ENCODE results near the gene KCNK15.

KCNK15 gene

DNA sequence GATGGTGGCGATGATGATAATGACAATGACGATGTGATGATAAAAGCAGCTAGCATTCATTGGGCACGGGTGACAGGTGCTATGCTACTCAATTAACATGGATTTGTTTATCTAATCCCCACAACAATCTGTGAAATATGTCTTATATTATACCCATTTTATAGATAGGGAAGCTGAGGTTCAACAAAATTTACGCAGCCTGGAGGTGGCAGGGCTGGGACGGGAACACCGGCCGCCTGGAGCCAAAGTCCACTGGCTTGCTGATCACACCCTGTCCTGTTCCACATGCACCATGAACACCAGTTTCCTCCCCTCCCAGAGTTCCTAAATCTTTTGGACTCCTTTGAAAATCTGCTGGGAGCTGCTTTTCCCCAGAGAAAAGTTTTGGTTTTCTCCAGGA, 41.6 kb downstream of the KCNK15 start:
- no peak for DNase-seq (ENCODE audit: low read depth in 1 of 2, low spot score in 1 of 2)

DNA sequence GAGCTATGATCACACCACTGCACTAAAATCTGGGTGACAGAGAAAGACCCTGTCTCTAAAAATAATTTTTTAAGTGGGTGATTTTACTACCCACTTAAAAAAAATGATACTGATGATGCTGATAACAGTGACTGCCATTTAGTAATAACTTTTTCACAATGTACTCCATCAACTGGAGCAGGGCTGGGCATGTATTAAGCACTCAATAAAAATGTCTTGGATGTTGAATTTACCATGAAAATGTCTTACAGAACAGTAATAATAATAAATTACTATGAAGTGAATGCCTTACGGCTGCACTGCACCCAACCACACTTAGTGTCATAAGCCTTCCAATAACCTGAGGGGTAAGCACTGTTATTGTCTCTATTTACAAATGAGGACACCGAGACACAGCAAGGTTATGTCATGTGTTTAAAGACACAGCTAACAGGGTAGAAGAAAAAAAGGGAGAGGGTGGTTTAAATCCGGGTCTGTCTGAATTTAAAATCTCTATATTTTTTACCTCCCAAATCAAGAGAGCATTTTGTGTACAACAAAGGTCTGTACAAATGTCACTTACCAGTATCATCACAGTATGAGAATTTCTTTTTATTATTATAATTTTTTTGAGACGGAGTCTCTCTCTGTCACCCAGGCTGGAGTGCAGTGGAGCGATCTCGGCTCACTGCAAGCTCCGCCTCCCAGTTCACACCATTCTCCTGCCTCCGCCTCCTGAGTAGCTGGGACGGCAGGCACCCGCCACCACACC, 43.2 kb downstream of the KCNK15 start:
- DNase-seq (ENCODE audit: low read depth in 1 of 2, low spot score in 1 of 2): no peak

DNA sequence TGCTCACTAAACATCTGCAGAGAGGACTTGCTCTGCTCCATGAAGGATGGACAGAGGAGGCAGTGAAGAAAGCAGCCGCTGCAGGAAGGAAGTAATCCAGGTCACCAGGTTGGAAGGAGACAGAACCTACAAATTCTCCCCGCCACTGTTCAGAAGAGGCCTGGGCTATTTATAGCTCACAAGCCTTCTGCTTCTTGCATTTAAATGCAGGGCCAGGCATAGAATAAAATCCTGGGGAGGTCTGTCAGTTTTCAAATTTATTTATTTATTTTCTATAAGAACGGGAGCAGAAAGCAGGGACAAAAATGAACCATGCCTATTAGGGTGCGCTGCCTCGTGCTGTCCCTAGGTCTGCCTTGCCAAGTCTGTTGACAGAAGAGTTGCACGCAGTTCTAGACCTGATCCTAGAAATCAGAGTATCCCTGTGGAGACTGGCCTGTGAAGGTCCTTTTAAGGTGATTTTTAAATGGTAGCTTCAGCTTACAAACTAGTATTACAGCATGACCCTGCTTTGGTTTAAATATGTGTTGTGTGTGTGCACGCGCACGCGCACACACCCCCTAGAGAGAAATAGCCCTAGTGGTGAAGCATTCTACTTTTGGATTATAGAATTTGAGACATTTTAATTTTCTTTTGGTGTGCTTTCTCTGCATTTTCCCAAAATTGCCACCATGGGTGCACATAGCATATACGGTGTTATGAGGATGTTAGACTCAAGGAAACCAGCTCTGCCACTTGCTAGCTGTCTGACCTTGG, 45.2 kb downstream of the KCNK15 start:
- DNase-seq (ENCODE audit: low read depth in 1 of 2, low spot score in 1 of 2): no peak

DNA sequence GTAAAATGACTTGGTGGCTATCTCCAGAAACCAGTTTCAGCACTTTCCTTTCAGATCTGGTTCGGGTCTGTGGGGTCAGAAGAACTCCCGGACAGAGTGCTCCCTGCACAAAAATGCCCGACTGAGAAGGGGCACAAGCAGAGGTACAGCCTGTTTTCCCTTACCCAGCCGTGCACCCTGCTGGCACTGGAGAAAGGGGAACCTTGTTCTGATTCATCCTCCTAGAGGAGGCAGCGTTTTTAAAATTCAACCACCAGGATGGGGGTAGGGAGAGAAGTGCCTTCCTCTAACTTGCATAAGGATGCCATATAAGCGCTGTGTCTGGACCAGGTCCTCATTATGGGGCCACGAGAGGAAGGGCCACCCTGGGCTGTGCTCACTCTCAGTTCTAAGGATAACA, 47.1 kb downstream of the KCNK15 start:
- no peak for DNase-seq (ENCODE audit: low read depth in 1 of 2, low spot score in 1 of 2)

DNA sequence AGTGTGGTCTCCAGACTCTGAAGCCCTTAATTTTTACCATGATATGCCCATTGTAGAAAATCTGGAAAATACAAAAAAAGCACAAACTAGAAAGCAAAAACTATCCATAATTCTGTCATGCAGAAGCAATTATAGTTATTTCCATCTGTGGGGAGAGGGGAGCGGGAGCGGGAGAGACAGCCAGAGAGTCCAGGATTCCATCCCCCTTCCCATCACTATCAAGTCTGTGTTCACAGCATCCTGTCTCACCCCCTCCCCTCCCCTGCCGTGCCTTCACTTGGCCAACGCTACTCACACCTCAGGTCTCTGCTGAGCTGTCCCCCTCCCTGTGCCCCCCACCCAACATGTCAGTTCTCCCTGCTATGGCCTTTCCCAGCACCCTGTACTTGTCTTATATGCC, 50.2 kb downstream of the KCNK15 start:
- DNase-seq (ENCODE audit: low read depth in 1 of 2, low spot score in 1 of 2): no peak

DNA sequence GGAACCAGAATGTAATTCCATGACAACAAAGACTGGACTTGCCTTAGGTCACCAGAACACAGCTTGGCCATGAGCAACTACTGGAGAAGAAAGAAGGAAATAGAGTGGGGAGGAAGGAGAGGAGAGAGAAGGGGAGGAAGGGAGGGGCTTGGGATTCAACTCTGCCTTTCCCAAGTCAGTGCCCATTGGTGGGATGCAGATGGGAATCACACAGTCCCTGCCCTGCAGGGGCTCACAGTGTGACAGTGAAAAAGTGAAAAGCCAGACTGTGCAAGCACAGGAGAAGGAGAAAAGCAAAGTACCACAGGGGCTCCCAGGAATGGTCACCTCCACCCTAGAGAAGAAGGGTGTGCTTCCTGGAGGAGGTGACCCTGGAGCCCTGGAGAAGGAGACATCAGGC, 50.6 kb downstream of the KCNK15 start:
- no peak for DNase-seq (ENCODE audit: low read depth in 1 of 2, low spot score in 1 of 2)

DNA sequence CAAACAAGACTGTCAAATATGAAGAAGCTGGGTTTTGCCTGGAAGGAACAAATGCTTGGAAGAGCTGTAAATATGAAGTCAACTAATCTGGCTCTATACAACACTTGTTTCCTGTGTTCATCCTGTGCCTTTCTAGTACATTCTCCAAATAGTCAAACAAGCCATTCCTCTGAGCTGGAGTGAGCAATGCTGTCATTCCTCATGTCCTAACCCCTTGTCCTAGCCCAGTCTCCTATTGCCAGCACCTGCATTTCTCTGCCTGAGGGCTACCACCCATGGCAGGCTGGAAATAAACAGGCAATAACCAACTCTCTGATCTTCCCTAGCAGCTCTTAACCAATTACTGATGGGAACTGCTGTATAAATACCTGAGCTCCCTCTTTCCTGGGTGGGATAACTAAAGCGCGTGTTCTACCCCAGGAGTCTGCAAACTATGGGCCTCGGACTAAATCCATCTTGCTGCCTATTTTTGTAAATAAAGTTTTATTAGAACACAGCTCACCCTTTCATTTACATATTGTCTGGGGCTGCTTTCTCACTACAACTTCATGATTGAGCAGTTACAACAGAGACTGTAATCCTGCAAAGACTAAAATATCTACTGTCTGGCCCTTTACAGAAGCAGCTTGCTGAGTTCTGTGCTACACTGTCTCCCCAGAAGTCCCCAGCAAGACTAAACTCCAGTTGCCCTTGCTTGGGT, 51.2 kb downstream of the KCNK15 start:
- no peak for DNase-seq (ENCODE audit: low read depth in 1 of 2, low spot score in 1 of 2)

DNA sequence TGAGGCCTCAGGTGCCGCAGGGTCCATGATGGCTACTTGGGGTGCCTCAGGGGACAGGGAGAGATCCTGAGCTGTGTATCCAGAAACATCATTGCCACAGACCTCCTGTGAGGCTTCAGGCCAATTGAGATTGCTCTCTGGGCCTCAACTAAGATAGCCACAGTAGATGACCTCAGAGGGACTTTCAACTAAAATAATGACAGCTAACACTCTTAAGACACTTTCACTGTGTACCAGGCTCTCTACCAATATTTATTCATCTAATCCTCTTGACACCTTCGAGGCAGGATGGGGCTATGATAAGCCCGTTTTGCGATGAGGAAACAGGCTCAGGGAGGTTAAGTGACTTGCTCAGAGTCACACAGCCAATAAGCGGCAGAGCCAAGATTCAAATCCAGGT, 54.0 kb downstream of the KCNK15 start:
- DNase-seq (ENCODE audit: low read depth in 1 of 2, low spot score in 1 of 2): no peak

DNA sequence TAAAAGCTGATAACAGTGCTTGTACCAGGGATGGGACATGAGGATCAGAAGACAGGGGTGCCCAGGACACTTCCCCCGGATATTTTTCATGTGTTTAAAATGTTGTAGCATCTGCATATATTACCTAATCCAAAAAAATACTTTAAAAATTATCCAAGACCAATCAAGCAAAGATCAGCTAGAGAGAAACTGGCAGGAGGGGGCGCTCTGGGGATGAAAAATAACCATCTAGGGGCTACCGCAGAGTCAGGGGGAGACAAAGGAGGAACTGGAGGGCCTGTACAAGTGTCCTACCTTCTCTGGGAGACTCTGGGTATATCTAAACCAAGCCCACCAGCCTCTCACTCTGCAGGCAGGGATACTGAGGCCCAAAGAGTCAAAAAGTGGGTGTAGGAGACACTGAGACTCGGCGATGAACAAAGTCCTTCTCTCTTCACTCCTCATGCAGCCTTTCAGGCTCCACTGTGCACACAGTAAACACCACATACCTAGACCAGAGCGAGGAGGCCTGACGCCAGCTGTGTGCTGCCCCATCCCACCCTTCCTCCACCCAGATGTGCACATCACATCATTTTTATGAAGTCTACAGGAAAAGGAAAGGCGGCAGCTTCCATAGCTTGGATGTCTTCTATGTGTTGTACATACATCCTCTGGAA, 54.9 kb downstream of the KCNK15 start:
- DNase-seq (ENCODE audit: low read depth in 1 of 2, low spot score in 1 of 2): no peak
